HFFc6 (cell line): ENCODE results near the gene DUSP14. TPM values are rescaled to one million over a fixed set of nuclear protein-coding genes. Genes with fewer than 3 reads are reported as not detected.
"Not testable (repeated sequence)": the region's sequence is repeated elsewhere in the genome, so short reads cannot be mapped to it uniquely, and the experiment has no call there.

ENCODE experiments used
- DNase-seq: peaks from one replicate; pipeline ENCODE4 v3.0.0-alpha.2; 2018
- H3K27ac Mint-ChIP-seq: 2 replicates; pipeline ENCODE4 v1.8.0; 2020; ENCODE audit warnings: mild to moderate bottlenecking, mixed read lengths
- H3K27me3 Mint-ChIP-seq: 2 replicates; pipeline ENCODE4 v1.8.0; 2021; ENCODE audit warnings: mild to moderate bottlenecking, moderate library complexity, mixed read lengths; ENCODE audit not compliant: insufficient read depth
- H3K36me3 Mint-ChIP-seq: 2 replicates; pipeline ENCODE4 v1.8.0; 2021; ENCODE audit warnings: low read depth, mixed read lengths
- H3K4me1 Mint-ChIP-seq: 2 replicates; pipeline ENCODE4 v1.8.0; 2020; ENCODE audit warnings: low read depth, mixed read lengths
- H3K4me3 Mint-ChIP-seq: 2 replicates; pipeline ENCODE4 v1.8.0; 2020; ENCODE audit warnings: mild to moderate bottlenecking, moderate library complexity, mixed read lengths
- H3K9me3 Mint-ChIP-seq: 2 replicates; pipeline ENCODE4 v1.8.0; 2020; ENCODE audit warnings: mild to moderate bottlenecking, mixed read lengths
- long read RNA-seq: library from polyadenylated mRNA; unstranded; transcript quantifications from one replicate; pipeline ENCODE4 v2.0.0, GENCODE V29; 2019
- total RNA-seq, 6 experiments: library from RNA; stranded (reverse); fragmentation: NEBNext Ultra II Directional; extraction: Animal tissue kit (Norgen Biotek cat#: 25700); gene quantifications; 2 replicates in 1 of 6; 3 replicates in 5 of 6; pipeline ENCODE4 v1.2.3, GENCODE V29; 2021
- TF ChIP-seq, protein P1 (sequence below): fragments of 200-600 bp; sonication (generic); IDR thresholded peaks from 2 replicates; pipeline ENCODE4 v1.5.0; 2021; ENCODE audit warnings: antibody characterized with exemption, mild to moderate bottlenecking

The DUSP14 gene, protein sequence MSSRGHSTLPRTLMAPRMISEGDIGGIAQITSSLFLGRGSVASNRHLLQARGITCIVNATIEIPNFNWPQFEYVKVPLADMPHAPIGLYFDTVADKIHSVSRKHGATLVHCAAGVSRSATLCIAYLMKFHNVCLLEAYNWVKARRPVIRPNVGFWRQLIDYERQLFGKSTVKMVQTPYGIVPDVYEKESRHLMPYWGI
- 100 to 1,000 TPM in 2 of 6 experiments, 10 to 100 TPM in 4; 80.7 to 114 (median 97.4) TPM for total RNA-seq
- long read RNA-seq, transcript DUSP14-206 (3 exons, 1,537 nt), result major isoform, 221 of 271 reads
- long read RNA-seq, transcript DUSP14-204 (3 exons, 1,559 nt), result minor isoform, 27 of 271 reads
- long read RNA-seq, transcript DUSP14-205 (2 exons, 2,207 nt), result minor isoform, 9 of 271 reads
- long read RNA-seq, partial matches to known transcripts, result 0 of 271 reads
- long read RNA-seq, other reads (novel, unspliced or antisense), result 14 of 271 reads

DNA sequence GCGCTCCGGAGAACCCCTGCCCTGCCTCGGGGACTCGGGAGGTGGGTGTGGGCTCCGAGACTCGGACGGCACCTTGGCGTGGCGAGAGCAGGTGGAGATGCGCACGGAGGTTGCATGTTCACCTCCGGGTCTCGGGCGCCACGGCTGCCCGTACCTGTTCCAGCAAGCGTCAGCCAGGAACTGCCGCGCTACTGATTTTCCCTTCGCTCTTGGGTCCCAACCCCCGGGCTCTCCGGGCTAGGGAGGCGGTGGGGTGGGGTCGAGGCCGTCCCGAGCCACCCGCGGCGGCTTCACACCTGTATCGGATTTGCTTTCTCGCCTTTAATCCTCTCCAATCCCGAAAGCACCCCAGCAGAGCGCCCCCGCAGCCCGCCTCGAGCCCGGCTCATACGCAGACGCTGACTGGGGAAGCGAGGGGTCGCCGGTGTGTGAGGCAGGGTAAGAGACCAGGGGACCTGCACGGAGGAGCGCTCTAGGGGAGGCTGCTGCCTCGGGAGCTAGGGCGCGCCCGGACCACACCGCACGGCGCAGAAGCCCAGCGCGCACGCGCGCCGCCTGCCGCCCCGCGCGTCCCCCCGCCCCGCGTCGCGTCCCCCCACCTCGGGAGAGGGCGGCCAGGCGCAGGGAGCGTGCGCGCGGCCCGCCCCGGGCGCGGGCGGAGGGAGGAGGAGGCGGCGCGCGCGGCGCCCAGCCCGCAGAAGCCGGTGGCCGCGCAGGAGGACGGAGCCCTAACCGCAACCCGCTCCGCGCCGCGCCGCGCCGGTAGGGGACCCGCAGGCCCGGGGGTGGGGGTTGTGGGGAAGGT is at the start of gene DUSP14:
Gene DUSP14, plus strand, starts transcription at position 695 of the 805 bp plus-strand sequence. CDS start 22,382 bp downstream, outside the sequence.
- Mint-ChIP-seq H3K27ac (peak within 1 kb of the TSS; percentile 95), H3K4me3 (peak within 1 kb of the TSS; percentile 96), H3K4me1 (peaks cover 68% of the 10 kb centered on the region), H3K9me3 (peaks cover 9% of the 10 kb centered on the region), H3K27me3 (peaks cover 5% of the 10 kb centered on the region), H3K36me3 (peaks cover 33% of the 10 kb centered on the region)
- DNase-seq, result peak; percentile 65
- TF ChIP-seq, protein P1, sequence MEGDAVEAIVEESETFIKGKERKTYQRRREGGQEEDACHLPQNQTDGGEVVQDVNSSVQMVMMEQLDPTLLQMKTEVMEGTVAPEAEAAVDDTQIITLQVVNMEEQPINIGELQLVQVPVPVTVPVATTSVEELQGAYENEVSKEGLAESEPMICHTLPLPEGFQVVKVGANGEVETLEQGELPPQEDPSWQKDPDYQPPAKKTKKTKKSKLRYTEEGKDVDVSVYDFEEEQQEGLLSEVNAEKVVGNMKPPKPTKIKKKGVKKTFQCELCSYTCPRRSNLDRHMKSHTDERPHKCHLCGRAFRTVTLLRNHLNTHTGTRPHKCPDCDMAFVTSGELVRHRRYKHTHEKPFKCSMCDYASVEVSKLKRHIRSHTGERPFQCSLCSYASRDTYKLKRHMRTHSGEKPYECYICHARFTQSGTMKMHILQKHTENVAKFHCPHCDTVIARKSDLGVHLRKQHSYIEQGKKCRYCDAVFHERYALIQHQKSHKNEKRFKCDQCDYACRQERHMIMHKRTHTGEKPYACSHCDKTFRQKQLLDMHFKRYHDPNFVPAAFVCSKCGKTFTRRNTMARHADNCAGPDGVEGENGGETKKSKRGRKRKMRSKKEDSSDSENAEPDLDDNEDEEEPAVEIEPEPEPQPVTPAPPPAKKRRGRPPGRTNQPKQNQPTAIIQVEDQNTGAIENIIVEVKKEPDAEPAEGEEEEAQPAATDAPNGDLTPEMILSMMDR, result no peak

DNA sequence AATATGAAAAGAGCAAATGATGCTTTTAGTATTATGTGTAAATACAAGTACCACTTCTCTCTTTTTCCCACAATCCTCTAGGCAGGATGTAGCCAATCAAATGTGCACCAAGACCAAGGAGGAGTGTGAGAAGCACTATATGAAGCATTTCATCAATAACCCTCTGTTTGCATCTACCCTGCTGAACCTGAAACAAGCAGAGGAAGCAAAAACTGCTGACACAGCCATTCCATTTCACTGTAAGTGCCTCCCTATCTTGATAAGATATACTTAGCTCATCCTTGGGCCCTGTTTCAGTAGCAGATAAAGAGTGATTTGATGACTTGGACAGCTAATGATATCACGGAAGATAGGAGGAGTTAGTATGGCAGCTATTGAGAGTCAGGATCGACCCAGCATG is 49.3 kb upstream of the DUSP14 start:
- Mint-ChIP-seq H3K4me3 (no peak overlapping the region), H3K27ac (no peak overlapping the region), H3K9me3 (no peaks in the 10 kb centered on the region), H3K36me3 (peaks cover 19% of the 10 kb centered on the region), H3K27me3 (no peaks in the 10 kb centered on the region), H3K4me1 (no peaks in the 10 kb centered on the region)
- no peak for DNase-seq
- TF ChIP-seq, protein P1, result no peak

DNA sequence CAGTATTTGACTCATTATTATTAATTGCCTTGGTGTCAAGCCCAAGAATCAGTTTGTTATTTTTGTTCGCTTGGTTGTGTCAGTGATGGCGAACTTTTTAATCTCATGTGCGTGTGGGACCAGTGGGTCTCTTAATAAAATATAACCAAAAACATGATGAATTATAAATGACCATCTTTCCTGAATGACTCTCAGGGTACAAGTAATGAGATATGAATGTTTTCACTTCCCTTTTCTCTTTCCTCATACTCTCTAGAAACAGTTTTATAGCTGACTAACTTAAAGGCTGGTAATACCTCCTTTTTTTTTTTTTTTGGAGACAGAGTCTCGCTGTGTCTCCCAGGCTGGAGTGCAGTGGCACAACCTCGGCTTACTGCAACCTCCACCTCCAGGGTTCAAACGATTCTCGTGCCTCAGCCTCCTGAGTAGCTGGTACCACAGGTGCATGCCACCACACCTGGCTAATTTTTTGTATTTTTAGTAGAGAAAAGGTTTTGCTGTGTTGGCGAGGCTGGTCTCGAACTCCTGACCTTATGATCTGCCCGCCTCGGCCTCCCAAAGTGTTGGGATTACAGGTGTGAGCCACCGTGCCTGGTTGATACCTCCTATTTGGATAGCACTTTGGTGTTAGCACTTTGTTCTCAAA is 48.2 kb upstream of the DUSP14 start:
- not testable (repeated sequence) for H3K27me3 Mint-ChIP-seq, H3K4me3 Mint-ChIP-seq, DNase-seq, H3K27ac Mint-ChIP-seq, H3K4me1 Mint-ChIP-seq, H3K9me3 Mint-ChIP-seq
- H3K36me3 Mint-ChIP-seq, result peaks cover 19% of the 10 kb centered on the region

DNA sequence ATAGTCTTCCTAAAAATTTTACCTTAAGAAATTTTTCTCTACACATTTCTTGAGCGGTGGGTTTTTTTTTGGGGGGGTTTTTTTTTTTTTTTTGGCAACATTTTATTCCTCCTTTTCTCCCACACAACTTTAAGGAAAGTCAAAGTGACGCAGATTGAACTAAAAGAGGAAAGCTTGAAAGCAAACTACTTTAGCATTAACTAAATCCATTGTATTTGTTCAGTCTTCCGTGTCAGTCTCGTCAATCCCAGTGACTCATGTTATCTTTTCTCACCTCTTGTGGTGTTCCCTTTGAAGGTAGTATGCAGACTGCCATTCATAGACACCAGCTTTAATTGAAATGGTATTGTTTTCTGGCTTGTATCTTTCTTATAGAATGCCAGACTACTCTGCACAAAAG is 43.7 kb upstream of the DUSP14 start:
- DNase-seq, result no peak
- H3K27ac Mint-ChIP-seq, result no peak overlapping the region

DNA sequence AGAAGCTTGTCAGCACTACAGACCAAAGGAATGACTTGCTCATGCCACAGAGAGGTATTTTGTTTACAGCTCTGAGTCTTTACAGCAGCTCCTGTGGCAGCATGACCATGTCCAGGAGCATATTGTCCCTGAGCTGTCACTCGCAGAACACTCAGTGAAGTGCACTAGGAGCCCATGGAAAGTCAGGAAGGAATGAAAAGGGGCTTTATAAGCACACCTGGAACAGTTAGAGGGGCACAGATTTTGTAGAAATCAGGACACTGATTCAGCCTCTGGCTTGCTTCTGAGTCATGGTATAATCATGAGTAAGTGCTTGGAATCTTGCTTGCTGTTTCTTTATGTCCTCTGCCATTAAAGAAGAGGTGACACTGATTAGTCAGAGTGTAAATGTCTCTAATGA is 42.0 kb upstream of the DUSP14 start:
- TF ChIP-seq, protein P1, result no peak
- peaks cover 45% of the 10 kb centered on the region for H3K4me1 Mint-ChIP-seq
- H3K36me3 Mint-ChIP-seq, result peaks cover 20% of the 10 kb centered on the region
- H3K27ac Mint-ChIP-seq, result peak overlapping the region; percentile 76
- DNase-seq, result peak; percentile 62
- no peaks in the 10 kb centered on the region for H3K27me3 Mint-ChIP-seq
- peak overlapping the region; percentile 7; the same call in 1 of the 2 replicates for H3K4me3 Mint-ChIP-seq
- H3K9me3 Mint-ChIP-seq, result no peaks in the 10 kb centered on the region

More for the DNA sequence above, 43.7 kb upstream of the DUSP14 start:
- TF ChIP-seq, protein P1, result no peak
- no peak overlapping the region for H3K4me3 Mint-ChIP-seq
- no peaks in the 10 kb centered on the region for H3K27me3 Mint-ChIP-seq
- peaks cover 23% of the 10 kb centered on the region for H3K36me3 Mint-ChIP-seq
- no peaks in the 10 kb centered on the region for H3K9me3 Mint-ChIP-seq
- peaks cover 39% of the 10 kb centered on the region for H3K4me1 Mint-ChIP-seq
